22Rv1 (cell line): ENCODE results near the gene APLF.

Experiments used
- ZFX ChIP-seq: fragments of 450-650 bp; IDR thresholded peaks from 2 replicates; pipeline ENCODE4 v1.6.1; 2017; ENCODE audit warnings: antibody characterized with exemption, borderline replicate concordance
- TF ChIP-seq, protein P1 (sequence below): fragments of 450-650 bp; IDR thresholded peaks from 2 replicates; pipeline ENCODE4 v1.5.1; 2017; ENCODE audit warnings: mild to moderate bottlenecking

DNA sequence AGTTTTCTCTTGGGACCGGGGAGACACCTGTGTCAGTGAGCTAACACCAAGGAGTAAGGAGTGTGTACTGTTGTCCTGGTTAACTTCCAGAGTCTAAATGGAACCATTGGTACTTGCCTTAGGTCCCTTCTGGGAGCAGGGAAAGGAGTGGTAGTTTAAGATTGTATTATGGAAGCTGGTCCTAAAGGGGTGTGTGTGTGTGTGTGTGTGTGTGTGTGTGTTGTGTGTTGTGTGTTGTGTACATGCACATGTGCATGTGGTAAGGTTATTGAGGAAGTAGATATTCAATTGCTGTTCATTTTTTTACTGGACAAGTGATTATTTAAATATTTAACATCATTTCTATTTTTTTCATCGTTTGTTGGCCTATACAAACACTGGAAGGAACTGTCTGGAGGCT lies 1.4 kb downstream of the APLF start:
- TF ChIP-seq, protein P1, sequence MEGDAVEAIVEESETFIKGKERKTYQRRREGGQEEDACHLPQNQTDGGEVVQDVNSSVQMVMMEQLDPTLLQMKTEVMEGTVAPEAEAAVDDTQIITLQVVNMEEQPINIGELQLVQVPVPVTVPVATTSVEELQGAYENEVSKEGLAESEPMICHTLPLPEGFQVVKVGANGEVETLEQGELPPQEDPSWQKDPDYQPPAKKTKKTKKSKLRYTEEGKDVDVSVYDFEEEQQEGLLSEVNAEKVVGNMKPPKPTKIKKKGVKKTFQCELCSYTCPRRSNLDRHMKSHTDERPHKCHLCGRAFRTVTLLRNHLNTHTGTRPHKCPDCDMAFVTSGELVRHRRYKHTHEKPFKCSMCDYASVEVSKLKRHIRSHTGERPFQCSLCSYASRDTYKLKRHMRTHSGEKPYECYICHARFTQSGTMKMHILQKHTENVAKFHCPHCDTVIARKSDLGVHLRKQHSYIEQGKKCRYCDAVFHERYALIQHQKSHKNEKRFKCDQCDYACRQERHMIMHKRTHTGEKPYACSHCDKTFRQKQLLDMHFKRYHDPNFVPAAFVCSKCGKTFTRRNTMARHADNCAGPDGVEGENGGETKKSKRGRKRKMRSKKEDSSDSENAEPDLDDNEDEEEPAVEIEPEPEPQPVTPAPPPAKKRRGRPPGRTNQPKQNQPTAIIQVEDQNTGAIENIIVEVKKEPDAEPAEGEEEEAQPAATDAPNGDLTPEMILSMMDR, result no peak
- TF ChIP-seq ZFX, result no peak
